Right lobe of liver (tissue), 4 donors: ENCODE measurements around the gene PM20D1.

Experiments
- POLR2A ChIP-seq: fragments of 450-650 bp; IDR thresholded peaks from one replicate; pipeline ENCODE4 v1.6.1; 2017; ENCODE audit warnings: antibody characterized with exemption, mild to moderate bottlenecking
- TF ChIP-seq, protein P1 (sequence below), 4 donors: fragments of 200-600 bp in 3 of 4; fragments of 450-650 bp in 1 of 4; IDR thresholded peaks; one replicate each; pipeline versions ENCODE4 v1.5.1 to v1.8.0; 2016 to 2022; ENCODE audit warnings: antibody characterized with exemption in 4 of 4, mild to moderate bottlenecking in 2 of 4
- donor health status: DM: no; HTN: no; CAD: no.
- donor health status: DM: no; HTN: no; CAD: no.
- donor health status: DM: no; HTN: yes; CAD: no.

DNA sequence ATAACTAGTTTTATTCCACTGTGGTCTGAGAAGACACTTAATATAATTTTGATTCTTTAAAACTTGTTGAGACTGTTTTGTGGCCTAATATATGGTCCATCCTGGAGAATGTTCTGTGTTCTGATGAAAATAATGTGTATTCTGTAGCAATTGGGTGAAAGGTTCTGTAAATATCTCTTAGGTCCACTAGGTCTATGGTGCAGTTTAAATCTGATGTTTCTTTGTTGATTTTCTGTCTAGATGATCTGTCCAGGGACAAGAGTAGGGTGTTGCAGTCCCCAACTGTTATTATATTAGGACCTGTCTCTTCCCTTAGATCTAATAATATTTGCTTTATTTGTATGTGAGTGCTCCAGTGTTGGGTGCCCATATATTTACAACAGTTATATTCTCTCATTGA lies 33.9 kb upstream of the PM20D1 start:
- TF ChIP-seq, protein P1, sequence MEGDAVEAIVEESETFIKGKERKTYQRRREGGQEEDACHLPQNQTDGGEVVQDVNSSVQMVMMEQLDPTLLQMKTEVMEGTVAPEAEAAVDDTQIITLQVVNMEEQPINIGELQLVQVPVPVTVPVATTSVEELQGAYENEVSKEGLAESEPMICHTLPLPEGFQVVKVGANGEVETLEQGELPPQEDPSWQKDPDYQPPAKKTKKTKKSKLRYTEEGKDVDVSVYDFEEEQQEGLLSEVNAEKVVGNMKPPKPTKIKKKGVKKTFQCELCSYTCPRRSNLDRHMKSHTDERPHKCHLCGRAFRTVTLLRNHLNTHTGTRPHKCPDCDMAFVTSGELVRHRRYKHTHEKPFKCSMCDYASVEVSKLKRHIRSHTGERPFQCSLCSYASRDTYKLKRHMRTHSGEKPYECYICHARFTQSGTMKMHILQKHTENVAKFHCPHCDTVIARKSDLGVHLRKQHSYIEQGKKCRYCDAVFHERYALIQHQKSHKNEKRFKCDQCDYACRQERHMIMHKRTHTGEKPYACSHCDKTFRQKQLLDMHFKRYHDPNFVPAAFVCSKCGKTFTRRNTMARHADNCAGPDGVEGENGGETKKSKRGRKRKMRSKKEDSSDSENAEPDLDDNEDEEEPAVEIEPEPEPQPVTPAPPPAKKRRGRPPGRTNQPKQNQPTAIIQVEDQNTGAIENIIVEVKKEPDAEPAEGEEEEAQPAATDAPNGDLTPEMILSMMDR (IDR thresholded peaks at IDR 0.05), result no peak
- no peak for TF ChIP-seq POLR2A
